Ovary (tissue), 9 donors: ENCODE measurements around the gene EFNA1. TPM values are rescaled to one million over a fixed set of nuclear protein-coding genes. Genes with fewer than 3 reads are reported as not detected.

ENCODE experiments used
- DNase-seq, 5 donors: peaks; one replicate each; pipeline ENCODE4 v3.0.0-alpha.2; 2019 to 2020
- H3K27ac ChIP-seq, 2 donors: fragments of 200-600 bp; one replicate each; pipeline versions ENCODE4 v1.5.1 to v1.8.0; 2019 to 2022
- H3K27me3 ChIP-seq: fragments of 200-600 bp; one replicate; pipeline ENCODE4 v1.8.0; 2022
- H3K36me3 ChIP-seq: fragments of 200-600 bp; sonication (generic); one replicate; pipeline ENCODE4 v1.5.1; 2019
- H3K4me1 ChIP-seq: one replicate; pipeline ENCODE4 v1.8.1; 2013; ENCODE audit warnings: mild to moderate bottlenecking, moderate library complexity; ENCODE audit not compliant: insufficient read depth
- H3K4me3 ChIP-seq: fragments of 200-600 bp; sonication (generic); one replicate; pipeline ENCODE4 v1.5.1; 2017
- H3K9me3 ChIP-seq, 2 donors: fragments of 200-600 bp in 1 of 2; sonication (generic) in 1 of 2; one replicate each; pipeline versions ENCODE4 v1.5.1 to v1.8.1; 2013 to 2019; ENCODE audit warnings: mild to moderate bottlenecking in 1 of 2, moderate library complexity in 1 of 2
- CTCF ChIP-seq, 3 donors: fragments of 450-650 bp in 2 of 3; fragments of 200-600 bp in 1 of 3; IDR thresholded peaks; one replicate each; pipeline versions ENCODE4 v1.5.1 to v1.8.0; 2016 to 2022; ENCODE audit warnings: antibody characterized with exemption in 3 of 3, mild to moderate bottlenecking in 1 of 3
- EP300 ChIP-seq: sonication (generic); formaldehyde crosslinking; IDR thresholded peaks from one replicate; pipeline ENCODE4 v1.6.1; 2017; ENCODE audit warnings: antibody characterized with exemption
- POLR2A ChIP-seq: fragments of 450-650 bp; IDR thresholded peaks from one replicate; pipeline ENCODE4 v1.6.1; 2017; ENCODE audit warnings: antibody characterized with exemption, mild to moderate bottlenecking, moderate library complexity
- WGBS, 3 donors: extraction: QIAGEN DNeasy Blood & Tissue Kit in 1 of 3; methylation state at CpG; one replicate each; pipeline versions ENCODE4 v1.1.5 to v1.1.7; 2013 to 2017; 5-methylcytosine and 5-hydroxymethylcytosine counted together
- intact Hi-C, 4 donors: fragments of 100-400 bp; cut with DNase I; formaldehyde crosslinking; loops; one replicate each; pipeline versions ENCODE4 v1.11.0 to v1.15.1; 2022 to 2023
- polyA plus RNA-seq, 2 donors: library from polyadenylated mRNA; stranded (reverse); fragments of 200-250 nt in 1 of 2; fragments of 350-450 nt in 1 of 2; fragmentation: Illumina TruSeq in 1 of 2; extraction: RNeasy Lipid Tissue Mini Kit (QIAGEN cat#74804) in 1 of 2; gene quantifications; one replicate each; pipeline ENCODE4 v1.2.3, GENCODE V29; 2013 to 2014
- total RNA-seq, 7 donors: library from RNA; depleted of rRNA in 2 of 7; stranded (reverse); fragments of >200 nt in 2 of 7; fragmentation: NEBNext Ultra II Directional in 3 of 7; extraction: Animal tissue kit (Norgen Biotek cat#: 25700) in 3 of 7; gene quantifications; one replicate each; pipeline versions ENCODE4 v1.1.0 to v1.2.4, GENCODE V29; 2016 to 2023
- donor health status: DM: no; HTN: no; CAD: no; lungs with moderate emphysema.
- donor health status: DM: no; HTN: no; CAD: no.
- donor health status: Bipolar disorder and iron deficiency.
- donor health status: DM: yes; HTN: yes; CAD: no.
- donor health status: DM: no; HTN: no; CAD: no.
- donor health status: DM: yes; HTN: yes; CAD: no.

EFNA1 gene
- total and polyA plus RNA-seq, 9 donors: 12.1 to 51.6 (median 18.6) TPM

GRCh38 chr1:155168456-155169210, 41.0 kb downstream of the EFNA1 start:
- H3K4me1 ChIP-seq: peaks cover 7% of the 10 kb centered on the region
- H3K9me3 ChIP-seq: no peaks in the 10 kb centered on the region
- H3K36me3 ChIP-seq: no peaks in the 10 kb centered on the region
- H3K27me3 ChIP-seq: no peaks in the 10 kb centered on the region
- no peak overlapping the region for H3K4me3 ChIP-seq
- no peak for DNase-seq
- WGBS, 3 donors: 74 to 79% (median 79%) methylated on average over 10 of the region's 10 CpGs
- TF ChIP-seq CTCF (IDR thresholded peaks at IDR 0.05) (no peak), EP300 (no peak), POLR2A (no peak)
- intact Hi-C loops: loop anchor here (2.0 to 5.0 kb wide), 3 partner anchors 76 to 78 kb away; no protein-coding TSS in a partner anchor
- no peak overlapping the region for H3K27ac ChIP-seq

- Histone ChIP-seq H3K27ac (no peak overlapping the region), H3K27me3 (no peaks in the 10 kb centered on the region), H3K4me3 (no peak overlapping the region), H3K4me1 (peaks cover 7% of the 10 kb centered on the region), H3K36me3 (no peaks in the 10 kb centered on the region), H3K9me3 (no peaks in the 10 kb centered on the region)
- TF ChIP-seq EP300 (no peak), CTCF (IDR thresholded peaks at IDR 0.05) (no peak), POLR2A (no peak)
- DNase-seq: no peak
- intact Hi-C loops: loop anchor here (2.0 to 5.0 kb wide), 3 partner anchors 77 to 79 kb away; no protein-coding TSS in a partner anchor
- 62 to 73% (median 70%) methylated on average over 5 of the region's 5 CpGs for WGBS, 3 donors
Observed at GRCh38 chr1:155169541-155169940, 41.9 kb downstream of the EFNA1 start.

- 80 to 89% (median 86%) methylated on average over 2 of the region's 2 CpGs for WGBS, 3 donors
- Histone ChIP-seq H3K36me3 (no peaks in the 10 kb centered on the region), H3K4me3 (no peak overlapping the region), H3K27ac (no peak overlapping the region), H3K27me3 (no peaks in the 10 kb centered on the region), H3K9me3 (no peaks in the 10 kb centered on the region), H3K4me1 (peaks cover 7% of the 10 kb centered on the region)
- peak in 1 of 5 donors; percentile 1 for DNase-seq
- TF ChIP-seq POLR2A: no peak
- TF ChIP-seq EP300: no peak
- no peak for TF ChIP-seq CTCF (IDR thresholded peaks at IDR 0.05)
- intact Hi-C loops: loop anchor here in 2 of 4 donors (5.0 to 10.0 kb wide), 3 partner anchors 33 to 425 kb away; partner anchors contain the start of genes RUSC1 (in 1 of the 2) and SLC50A1 (in 1 of the 2)
Observed at GRCh38 chr1:155170101-155170785, 42.6 kb downstream of the EFNA1 start.

- Histone ChIP-seq H3K4me3 (no peak overlapping the region), H3K4me1 (peaks cover 7% of the 10 kb centered on the region), H3K9me3 (no peaks in the 10 kb centered on the region), H3K27me3 (no peaks in the 10 kb centered on the region), H3K27ac (no peak overlapping the region), H3K36me3 (no peaks in the 10 kb centered on the region)
- DNase-seq: peak in 2 of 5 donors; percentile 4 to 7
- 86 to 93% (median 89%) methylated on average over 7 of the region's 7 CpGs for WGBS, 3 donors
- TF ChIP-seq CTCF (IDR thresholded peaks at IDR 0.05): no peak
- no peak for TF ChIP-seq POLR2A
- TF ChIP-seq EP300: no peak
- intact Hi-C loops: loop anchor here in 2 of 4 donors (5.0 to 10.0 kb wide), 3 partner anchors 34 to 424 kb away; partner anchors contain the start of genes RUSC1 (in 1 of the 2) and SLC50A1 (in 1 of the 2)
Observed at GRCh38 chr1:155170806-155171205, 43.1 kb downstream of the EFNA1 start.
